GM21447 (cell line): Measurements from ENCODE around the gene EML4.
"Not testable (repeated sequence)": the region's sequence is repeated elsewhere in the genome, so short reads cannot be mapped to it uniquely, and the experiment has no call there.

Experiments used
- ATAC-seq: cut with Tn5 transposase; IDR thresholded peaks from one replicate; pipeline ENCODE4 v1.9.1; 2021; ENCODE audit not compliant: unreplicated experiment

EML4 gene

DNA sequence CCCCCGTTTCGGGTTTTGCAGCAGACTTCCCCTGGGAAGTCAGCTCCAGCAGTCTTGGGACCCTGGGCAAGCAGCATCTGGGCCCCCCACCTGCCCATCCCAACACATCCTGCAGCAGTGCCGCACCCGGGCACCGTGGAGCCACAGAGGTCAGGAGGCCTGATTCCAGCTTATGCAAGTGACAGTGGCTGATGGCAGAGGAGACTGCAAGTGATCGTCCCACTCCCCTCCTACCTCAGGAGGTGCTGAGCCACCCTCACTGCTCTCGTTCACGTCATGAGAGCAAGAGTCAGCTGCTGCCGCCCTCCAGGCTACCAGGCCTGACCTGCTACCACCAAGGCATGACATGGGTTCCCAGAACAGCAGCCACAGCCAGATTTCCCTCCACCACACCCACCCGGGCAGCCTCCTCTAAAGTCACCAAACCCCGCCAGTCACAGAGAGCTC is 173.7 kb downstream of the EML4 start:
- no peak for ATAC-seq

DNA sequence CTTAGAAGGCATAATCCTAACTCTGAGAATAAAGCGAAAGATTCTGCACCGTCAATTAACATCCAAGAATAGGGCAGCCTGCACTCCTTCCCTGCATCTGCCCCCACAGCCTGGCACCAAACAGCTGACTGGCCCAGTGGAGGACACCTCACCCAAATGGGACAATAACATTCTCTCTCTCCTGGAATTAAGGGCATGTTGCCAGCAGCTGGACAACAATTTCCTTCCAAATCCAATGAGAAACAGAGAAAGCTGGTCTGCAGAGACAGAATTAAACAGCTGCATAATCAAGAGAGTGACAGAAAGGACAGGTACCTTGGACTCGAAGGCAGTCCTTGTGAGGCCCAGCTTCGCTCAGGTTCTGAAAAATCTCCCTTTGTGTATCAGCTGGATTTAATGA is 176.8 kb downstream of the EML4 start:
- no peak for ATAC-seq

DNA sequence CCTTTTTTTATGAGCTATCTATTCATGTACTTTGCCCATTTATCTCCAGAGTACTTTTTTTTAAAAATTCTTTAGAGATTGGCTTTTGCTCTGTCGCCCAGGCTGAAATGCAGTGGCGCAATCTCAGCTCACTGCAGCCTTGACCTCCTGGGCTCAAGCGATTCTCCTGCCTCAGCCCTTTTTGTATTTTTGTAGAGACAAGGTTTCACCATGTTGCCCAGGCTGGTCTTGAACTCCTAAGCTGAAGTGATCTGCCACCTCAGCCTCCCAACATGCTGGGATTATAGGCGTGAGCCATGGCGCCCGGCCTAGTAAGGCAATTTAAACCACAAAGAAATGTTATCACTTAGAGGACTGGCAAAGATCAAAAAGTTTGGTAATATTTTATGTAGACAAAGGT is 177.7 kb downstream of the EML4 start:
- ATAC-seq: not testable (repeated sequence)

DNA sequence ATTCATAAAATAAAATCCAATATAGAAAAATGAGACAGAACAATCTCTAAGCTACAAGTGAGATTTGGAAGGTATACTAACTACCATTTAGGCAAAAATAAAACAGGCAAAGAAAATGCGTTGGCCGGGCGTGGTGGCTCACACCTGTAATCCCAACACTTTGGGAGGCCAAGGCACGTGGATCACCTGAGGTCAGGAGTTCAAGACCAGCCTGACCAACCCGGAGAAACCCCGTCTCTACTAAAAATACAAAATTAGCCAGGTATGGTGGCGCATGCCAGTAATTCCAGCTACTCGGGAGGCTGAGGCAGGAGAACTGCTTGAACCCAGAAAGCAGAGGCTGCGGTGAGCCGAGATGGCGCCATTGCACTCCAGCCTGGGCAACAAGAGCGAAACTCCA is 178.4 kb downstream of the EML4 start:
- not testable (repeated sequence) for ATAC-seq

DNA sequence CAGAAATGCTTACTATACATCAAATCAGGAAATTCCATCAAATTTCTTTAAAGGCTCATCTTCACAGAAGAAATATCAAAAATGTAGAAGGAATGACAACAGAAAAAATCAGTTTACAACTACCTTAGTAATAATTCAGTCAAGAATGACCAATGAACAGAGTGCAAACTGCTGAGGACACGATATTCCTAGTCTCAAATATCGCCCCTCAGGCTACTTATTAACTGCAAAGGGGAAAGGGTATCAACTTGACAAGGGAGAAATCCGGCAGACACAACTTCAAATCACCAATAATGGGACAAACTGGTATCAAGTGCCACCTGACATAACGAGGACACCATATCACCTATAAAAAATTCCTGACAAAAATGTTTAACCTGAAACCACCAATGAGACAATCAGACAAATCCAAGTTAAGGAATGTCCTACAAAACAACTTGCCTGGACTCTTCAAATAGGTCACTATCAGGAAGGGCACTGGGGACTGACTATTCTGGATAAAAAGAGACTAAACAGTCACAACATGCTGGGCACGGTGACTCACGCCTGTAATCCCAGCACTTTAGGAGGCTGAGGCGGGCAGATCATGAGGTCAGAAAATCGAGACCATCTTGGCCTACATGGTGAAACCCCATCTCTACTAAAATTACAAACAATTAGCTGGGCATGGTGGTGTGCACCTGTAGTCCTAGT is 179.1 kb downstream of the EML4 start:
- no peak for ATAC-seq

DNA sequence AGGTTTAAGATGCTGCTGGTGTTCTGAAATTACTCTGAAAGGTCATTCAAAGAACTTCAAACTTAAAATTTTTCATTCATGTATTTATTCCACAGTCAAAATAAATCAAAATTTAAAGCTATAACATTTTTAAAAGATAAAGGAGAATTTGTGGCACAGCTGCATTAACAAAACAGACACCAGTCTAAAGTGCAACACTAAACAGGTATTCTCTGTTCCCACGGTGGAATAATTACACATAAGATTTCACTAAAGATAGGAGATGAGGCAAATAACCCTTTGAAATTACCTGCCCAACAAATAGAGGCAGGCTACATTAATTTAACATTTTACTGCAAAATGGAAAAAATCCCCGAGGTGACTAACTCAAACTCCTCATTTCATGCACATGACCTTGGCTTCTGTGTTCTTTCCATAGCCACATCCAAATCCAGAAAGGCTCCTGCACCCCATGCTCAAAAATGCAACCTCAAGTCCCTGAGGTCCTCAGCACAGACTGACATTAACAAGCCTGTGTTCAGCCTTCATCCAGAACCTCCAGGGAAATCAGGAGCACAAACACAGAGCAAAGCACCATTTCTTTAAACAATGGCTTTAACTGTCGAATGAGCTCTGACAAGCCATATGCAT is 181.4 kb downstream of the EML4 start:
- ATAC-seq: no peak

DNA sequence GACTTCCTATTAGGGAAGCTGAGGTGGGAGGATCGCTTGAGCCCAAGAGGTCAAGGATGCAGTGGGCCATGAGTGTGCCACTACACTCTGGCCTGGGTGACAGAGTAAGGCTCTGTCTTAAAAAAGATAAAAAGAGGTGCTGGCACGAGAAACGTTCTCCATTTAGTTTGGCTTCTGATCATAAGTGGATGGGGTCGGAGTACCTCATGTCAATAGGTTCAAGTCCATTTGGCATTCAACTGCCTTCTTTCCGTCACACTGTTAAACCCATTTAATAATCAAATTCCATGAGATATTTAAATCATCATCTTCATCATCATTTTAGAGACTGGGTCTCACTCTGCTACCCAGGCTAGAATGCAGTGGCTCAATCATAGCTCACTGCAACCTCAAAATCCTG is 182.7 kb downstream of the EML4 start:
- no peak for ATAC-seq

DNA sequence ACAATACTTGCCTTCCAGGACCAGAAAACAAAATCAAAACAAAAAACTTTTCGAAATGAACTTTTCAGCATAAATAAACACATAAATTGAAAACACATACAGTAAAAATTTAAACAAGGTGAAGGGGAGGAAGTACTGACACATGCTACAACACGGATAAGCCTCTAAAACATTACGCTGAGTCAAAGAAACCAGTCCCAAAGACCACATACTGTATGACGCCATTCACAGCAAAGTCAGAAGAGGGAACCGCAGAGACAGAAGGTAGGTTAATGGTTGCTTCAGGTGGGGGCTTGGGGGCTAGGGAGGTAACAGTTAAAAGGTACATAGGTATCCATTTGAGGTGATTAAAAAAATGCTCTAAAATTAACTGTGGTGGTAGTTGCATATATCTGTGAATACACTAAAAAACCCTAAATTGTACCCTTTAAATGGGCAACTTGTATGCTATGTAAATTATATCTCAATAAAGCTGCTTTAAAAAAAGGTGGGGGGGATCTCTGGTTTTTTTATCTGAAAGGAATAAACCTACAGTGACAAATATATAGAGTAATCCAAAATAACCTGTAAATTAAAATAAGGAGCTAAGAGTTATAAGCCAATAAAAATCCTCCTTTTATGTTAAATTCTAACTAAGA is 184.8 kb downstream of the EML4 start:
- ATAC-seq: no peak

DNA sequence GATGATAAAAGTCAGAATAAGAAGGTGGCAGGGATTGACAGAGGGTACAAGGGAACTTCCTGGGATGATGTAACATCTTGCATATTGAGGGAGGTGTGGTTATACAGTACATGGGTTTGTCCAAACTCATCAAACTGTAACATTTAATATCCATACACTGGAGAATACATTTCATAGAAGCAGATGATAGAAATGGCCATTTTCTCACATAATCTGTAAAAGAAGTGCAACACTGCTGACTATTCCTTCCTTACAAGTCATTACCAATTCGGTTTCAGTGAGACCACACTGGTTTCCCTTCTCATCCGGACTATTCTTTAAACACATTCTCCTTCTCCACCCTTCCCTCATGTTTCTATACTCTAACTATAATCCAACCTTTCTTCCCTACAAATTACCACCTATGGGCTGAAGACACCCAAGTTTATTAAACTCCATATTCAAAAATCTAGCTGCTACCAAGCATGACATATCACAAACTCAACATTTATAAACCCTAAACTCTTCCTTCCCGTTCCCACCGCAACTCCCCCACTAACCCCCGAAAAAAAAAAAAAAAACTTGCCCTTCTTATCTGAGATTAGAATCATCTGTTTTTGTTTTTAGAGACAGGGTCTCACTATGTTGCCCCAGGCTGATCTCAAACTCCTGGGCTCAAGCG is 190.3 kb downstream of the EML4 start:
- no peak for ATAC-seq

DNA sequence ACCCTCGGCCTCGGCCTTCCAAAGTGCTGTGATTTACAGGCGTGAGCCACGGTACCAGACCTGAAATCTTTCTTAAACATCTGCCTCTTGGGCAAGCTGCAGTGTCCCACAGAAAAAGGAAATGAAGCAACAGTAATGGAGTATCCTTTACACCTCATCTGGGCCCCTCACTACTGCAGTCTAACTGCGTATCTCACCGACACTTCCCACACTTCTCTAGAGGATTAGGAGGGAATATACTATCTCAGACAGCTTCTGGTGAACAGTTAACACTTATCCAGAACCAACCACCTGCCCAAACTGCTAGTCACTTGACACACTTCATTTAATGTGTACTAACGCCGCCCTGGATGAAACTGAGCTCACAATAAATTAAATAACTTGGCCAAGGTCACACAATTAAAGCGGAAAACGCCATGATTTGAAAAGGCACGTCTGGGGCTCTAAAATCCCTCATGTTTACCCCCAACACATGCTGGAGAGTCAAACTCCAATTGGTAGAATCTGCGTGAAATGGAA is 190.9 kb downstream of the EML4 start:
- ATAC-seq: no peak

DNA sequence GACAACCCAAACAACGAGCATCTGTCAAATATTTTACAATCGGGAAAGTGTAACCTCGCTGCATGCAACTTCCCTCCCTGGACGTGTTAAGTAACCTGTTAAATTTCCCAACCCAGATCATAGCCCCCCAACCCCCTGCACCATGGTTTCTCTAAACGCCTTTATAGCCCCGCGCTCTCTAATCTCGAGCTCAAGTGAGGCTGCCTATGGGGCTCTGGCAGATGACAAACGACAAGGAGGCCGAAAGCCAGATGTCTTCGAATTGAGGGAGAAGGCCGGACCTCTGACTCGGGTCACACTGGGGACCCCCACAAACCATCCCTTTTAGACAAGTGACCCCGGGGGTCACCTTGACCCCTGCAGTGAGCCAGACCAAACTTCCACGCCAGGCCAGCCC is 191.3 kb downstream of the EML4 start:
- no peak for ATAC-seq

DNA sequence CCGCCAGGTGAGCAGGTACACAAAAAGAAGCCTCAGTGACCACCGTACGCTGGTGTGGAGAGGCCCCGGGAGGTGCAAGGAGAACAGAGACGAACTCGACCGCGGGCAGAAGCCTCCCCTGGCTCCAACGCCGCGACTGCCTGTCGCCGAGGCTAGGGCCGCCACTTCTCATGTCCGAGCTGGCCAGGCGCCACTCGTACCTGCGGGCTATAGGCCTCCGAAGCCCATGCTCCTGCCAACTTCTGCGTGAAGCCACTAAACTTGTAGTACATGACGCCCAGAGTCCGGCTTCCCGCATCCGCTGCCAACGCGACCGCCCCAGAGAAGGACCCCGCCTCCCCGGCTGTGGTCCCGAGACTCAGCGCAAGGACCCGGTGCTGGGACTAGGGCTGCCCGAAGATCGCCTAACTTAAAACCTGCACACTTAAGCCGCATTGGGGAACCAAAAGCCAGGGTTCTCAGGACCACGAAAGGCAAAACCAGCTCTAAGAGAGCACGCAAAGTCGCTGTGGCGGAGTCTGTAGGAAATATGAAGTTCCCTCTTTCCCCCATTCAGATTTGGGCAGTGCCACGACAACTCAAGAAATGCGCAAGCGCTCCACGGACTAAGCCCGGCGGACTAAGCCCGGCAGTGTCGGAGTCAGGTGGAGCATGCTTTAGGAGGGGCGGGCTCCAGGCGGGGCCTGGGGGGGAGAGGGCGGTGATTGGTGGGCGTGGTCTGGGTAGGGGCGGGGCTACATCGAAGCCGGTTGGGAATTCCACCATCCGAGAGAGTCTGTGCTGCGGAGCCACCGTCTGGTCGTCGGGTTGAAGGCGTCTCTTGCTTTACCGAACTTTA is 192.0 kb downstream of the EML4 start, which contains the start of gene COX7A2L:
TSS of gene COX7A2L (minus strand) at position 328 of the 838 bp plus-strand sequence. CDS start at position 272, 56 bp downstream.
- peak; percentile 86 for ATAC-seq

DNA sequence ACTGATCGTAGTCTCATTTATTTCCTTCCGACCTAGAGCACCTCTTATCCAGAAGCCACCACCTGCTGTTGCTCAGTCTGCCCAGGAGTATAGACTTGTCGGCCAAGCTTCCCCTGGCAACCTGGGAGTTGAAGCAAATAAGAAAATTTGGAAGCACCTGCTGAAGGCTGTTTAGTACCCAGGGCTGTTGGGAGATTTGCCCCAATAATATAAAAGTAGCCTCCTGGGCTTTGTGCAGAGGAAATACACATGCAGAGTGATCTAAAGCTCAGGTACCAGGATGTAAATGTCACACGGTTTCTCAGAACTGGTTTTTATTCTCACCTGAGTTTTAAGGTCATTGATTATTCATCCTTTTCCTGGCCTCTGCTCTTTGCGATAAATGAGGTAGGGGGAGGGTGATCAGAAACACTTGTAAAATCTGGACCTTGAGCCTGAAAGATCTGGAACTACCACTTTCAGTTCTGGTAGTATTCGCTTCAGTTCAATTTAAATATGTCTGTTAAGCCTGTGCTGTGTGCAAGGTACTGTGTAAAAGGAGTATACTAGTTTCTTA is 192.7 kb downstream of the EML4 start:
- ATAC-seq: no peak

DNA sequence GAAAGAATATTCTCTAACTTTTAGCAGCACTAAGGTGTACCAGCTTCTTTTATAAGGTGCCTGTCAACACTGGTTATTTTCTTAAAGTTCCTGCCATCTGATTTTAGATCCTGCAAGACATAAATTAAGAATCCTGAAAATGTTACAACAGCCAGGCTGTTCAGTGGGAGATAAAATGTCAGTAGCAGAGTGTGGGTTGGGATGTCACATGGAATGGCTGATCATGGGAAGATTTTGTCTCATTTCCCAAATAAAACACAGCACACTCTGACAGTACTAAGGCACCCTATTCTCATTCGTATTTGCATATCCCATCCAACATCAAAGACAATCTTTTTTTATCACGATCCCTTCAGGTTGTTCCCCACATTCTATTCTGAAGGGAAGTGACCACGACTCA is 194.3 kb downstream of the EML4 start:
- no peak for ATAC-seq

DNA sequence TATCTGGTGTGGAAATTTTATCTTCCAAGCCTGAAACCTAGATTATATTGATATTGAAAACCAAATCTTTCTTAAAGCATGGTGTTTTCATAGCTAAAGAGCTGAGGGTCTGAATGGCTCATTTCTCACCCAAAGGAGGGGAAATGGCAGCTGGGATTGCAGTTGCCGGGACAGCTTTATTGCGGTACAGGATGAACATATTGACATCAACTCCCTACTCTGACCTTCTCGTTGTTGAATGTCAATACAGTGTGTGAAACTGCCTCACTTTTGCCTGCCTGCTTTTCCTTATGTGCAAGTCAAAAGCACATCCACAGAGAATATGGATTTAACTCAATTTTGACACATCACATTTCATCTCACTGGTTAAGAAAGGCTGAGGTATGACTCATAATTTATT is 195.5 kb downstream of the EML4 start:
- no peak for ATAC-seq

DNA sequence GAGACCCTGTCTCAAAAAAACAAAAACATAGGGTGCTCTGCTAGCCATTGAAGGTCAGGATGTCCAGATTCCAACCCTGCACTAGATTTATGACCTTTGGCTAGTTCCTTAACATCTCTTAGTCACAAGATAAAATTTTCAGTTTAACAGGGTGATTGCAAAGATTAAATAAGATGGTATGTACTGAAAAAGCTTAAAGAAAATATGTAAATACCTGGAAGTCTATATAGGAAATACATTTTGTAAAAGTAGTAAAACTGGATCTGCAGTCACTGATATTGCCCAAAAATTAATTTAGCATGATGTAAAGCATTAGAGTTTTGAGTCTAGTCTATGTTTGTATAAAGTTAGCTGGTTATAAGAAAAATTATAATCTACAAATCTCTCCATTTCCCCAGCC is 197.3 kb downstream of the EML4 start:
- no peak for ATAC-seq

DNA sequence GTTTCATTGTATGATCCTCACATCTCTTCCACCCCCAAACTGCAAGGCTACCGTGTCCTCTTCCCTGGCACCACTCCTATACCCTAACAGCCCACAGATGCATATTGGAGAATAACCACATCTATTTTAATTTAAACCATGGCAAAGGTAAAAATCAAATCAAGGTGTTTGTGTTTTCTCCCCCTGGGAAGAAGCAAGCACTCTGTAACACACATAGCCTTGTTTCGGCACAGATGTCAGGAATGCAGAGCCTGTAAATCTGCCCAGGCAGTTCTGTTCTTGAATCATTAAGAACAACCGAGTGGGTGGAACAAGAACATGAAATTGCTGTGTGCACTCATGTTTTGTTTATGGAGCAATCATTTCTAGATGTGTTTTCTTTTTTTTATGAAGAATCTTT is 198.7 kb downstream of the EML4 start:
- no peak for ATAC-seq

DNA sequence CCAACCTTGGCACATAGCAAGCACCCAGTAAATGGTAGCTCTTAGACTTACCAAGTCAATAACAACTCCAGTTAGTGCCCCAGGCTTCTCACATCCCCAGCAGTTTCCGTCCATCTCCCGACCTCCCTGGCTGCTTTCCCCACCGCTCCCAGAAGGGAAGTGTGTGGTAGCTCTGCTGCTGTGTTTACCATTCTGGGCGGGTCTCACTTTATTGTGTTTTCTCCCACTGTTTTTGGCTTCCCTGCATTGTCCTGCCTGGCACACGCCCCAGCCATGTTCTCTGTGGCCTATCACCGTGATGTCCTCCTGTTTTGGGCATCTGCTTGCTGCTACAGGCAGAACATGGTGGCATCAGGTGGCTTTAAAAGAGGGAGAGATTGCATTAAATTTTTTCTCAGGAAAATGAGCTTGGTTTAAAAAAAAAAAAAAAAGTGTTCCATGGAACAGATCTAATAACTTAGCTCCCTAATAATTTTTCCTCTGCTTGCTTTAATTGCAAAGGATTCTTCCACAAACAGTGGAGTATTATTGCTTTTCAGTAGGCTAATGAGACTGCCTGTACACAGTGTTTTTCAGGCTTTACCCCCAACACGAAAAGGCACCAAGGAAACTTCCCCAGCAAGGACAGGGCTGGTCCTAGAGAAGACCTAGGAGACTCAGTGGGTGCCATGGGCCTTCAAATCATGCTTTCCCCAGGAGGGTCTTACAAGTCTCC is 199.8 kb downstream of the EML4 start:
- ATAC-seq: no peak

DNA sequence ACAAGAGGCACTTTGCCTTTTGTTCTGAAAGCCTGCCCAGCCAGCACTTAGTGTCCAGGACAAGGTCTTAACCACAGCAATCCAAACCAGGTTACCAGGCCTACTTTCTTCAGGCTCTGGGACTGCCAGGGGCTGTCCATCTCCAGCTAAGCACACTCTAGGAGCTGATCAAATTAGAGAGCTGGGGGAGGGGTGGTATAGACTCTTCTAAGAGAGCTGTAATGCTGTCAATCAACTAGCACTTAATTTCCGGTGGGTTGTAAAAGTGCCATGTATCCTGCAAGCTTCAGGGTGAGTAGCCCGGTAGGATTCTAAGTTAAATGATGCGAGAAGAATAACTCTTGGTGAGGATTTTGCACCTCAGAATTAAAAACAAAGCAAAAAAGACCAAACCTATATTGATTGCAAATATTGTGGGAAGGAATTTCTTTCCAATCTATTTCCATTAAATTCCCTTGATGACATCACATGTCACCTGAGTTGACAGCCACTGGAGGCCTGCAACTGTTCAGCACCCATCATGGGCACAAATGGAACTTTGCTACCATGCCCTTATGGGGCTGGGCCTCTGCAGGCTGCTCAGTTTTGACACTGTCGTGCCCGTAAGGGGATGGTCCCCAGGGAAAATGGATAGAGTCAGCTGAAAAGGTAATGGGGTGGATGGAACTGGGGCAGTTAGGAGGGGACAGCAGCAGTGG is 200.5 kb downstream of the EML4 start:
- ATAC-seq: no peak
